ENCODE data around the gene VEGFA.

VEGFA gene

GRCh38 chr6:43769526-43770371, at the start of gene VEGFA:
Gene VEGFA, plus strand, starts transcription at chr6:43770211.
- CTCF ChIA-PET, result interaction anchor here (0.5 to 3.0 kb wide), 31 partner anchors 12 to 317 kb away, joined by 3 to 22 read pairs (median 4); no protein-coding TSS in a partner anchor
- POLR2A ChIA-PET, result interaction anchor here (0.6 to 2.8 kb wide), 32 partner anchors 8 to 310 kb away, joined by 3 to 19 read pairs (median 4); partner anchors contain the start of genes GTPBP2, MAD2L1BP and XPO5
- TF ChIP-seq LEF1 (IDR thresholded peaks at IDR 0.05; ENCODE audit: borderline replicate concordance) (no peak), L3MBTL2 (conservative IDR thresholded peaks at IDR 0.05) (peak; percentile 71), ELF4 (IDR thresholded peaks at IDR 0.05) (0 out of 2 replicates have a peak, but pooled peaks have one; percentile 37), HDGF (IDR thresholded peaks at IDR 0.05; ENCODE audit: borderline replicate concordance) (no peak), FOXM1 (IDR thresholded peaks at IDR 0.05; ENCODE audit: borderline replicate concordance) (peak; percentile 69; the same call in 1 of the 2 replicates), CTBP1 (IDR thresholded peaks at IDR 0.05; ENCODE audit: borderline replicate concordance) (no peak)
- DNase-seq (ENCODE audit: extremely low spot score), result peak; percentile 90

DNA sequence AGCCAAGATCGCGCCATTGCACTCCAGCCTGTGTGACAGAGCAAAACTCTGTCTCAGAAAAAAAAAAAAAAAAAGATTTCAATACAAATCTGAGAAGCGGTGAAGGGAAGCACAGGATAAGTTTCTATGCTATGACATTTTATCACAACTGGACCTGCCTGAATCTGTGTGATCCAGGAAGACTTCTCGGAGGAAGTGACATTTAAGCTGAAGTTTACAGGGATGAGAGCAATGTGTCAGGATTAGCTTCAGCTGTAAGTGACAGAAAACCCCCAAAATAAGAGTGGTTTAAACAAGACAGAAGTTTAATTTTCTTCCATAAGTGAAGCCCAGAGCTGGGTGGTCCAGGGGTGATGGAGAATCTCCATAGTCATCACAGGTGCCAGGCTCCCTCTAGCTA, 49.0 kb upstream of the VEGFA start:
- no peak for TF ChIP-seq CTBP1 (IDR thresholded peaks at IDR 0.05; ENCODE audit: borderline replicate concordance)
- TF ChIP-seq, protein P1, sequence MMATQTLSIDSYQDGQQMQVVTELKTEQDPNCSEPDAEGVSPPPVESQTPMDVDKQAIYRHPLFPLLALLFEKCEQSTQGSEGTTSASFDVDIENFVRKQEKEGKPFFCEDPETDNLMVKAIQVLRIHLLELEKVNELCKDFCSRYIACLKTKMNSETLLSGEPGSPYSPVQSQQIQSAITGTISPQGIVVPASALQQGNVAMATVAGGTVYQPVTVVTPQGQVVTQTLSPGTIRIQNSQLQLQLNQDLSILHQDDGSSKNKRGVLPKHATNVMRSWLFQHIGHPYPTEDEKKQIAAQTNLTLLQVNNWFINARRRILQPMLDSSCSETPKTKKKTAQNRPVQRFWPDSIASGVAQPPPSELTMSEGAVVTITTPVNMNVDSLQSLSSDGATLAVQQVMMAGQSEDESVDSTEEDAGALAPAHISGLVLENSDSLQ (IDR thresholded peaks at IDR 0.05), result no peak
- no peak for TF ChIP-seq FOXA1 (IDR thresholded peaks at IDR 0.05)
- no peak for TF ChIP-seq TARDBP (IDR thresholded peaks at IDR 0.05)
- no peak for TF ChIP-seq FOXM1 (IDR thresholded peaks at IDR 0.05; ENCODE audit: borderline replicate concordance)
- POLR2A ChIA-PET, result no interaction called here
- CTCF ChIA-PET, result interaction anchor here (1.6 kb wide), 1 partner anchor 51 kb away, joined by 4 read pairs; no protein-coding TSS in a partner anchor
- DNase-seq (ENCODE audit: extremely low spot score), result no peak

DNA sequence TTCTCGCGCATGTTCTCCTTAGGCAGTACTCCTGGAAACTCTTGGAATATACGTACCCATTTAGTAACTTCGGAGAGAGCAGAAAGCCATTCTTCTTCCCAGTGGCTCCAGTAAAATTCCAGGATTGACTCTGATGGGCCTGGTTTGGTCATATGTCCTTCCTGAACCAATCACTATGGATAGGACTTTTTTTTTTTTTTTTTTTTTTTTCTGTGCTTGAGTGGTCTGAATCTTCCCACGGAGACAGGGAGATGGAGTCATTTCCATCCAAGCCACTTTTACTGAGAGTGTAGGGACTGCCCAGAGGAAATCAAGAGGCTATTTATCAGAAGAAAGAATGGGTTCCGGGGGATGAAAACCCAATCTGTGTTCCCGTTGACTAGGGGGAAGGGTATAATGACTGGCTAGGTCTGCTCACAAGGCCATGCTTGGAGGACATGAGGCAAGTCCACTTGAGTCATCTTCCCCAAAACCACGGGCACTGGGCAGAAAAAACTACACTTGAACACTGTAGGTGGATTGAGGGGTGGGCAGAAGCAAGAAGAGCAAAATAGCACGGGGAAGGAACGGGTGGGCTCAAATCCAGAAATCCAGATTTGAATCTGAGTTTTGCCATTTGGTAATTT, 47.0 kb upstream of the VEGFA start:
- DNase-seq (ENCODE audit: extremely low spot score), result no peak
- TF ChIP-seq SP1 (IDR thresholded peaks at IDR 0.05), result no peak
- TF ChIP-seq BHLHE40 (IDR thresholded peaks at IDR 0.05; ENCODE audit: borderline replicate concordance), result no peak
- peak; percentile 57 for TF ChIP-seq ZNF384 (IDR thresholded peaks at IDR 0.05)
- TF ChIP-seq LEF1 (IDR thresholded peaks at IDR 0.05; ENCODE audit: borderline replicate concordance), result no peak
- no peak for TF ChIP-seq ELF4 (IDR thresholded peaks at IDR 0.05)
- CTCF ChIA-PET, result no interaction called here
- POLR2A ChIA-PET, result no interaction called here

DNA sequence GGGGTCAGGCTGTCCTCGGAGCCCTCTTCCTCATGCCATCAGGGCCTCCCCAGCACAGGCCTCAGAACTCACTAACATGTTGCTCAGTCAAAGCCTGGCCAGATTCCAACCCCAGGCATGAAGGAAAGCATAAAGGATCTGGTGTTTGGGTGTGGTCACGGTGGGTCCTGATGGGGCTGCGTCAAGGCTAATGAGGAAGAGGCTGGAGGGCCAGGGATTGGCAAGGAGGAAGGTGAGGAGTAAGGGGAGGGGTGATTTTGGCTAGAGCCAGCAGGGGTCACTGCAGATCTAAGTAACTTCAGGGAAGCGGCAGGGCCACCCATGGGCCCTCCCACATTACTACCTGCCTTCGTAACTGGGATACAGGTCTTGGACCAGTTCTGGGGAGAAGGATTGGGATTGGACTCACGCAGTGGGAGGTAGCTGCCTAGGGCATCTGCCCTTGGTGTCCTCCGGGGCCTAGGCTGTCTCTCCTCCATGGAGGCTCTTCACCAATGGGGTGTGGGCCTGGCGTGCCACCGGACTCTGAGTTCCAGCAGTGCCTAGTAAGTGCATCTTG, 46.2 kb upstream of the VEGFA start:
- CTCF ChIA-PET, result interaction anchor here (0.7 to 1.7 kb wide), 4 partner anchors 38 to 355 kb away, joined by 3 to 5 read pairs (median 3); no protein-coding TSS in a partner anchor
- TF ChIP-seq FOXK2 (IDR thresholded peaks at IDR 0.05) (no peak), FOXA1 (IDR thresholded peaks at IDR 0.05) (no peak), CTBP1 (IDR thresholded peaks at IDR 0.05; ENCODE audit: borderline replicate concordance) (no peak), LEF1 (IDR thresholded peaks at IDR 0.05; ENCODE audit: borderline replicate concordance) (no peak), FOXM1 (IDR thresholded peaks at IDR 0.05; ENCODE audit: borderline replicate concordance) (no peak), ARNT (IDR thresholded peaks at IDR 0.05) (no peak), BHLHE40 (IDR thresholded peaks at IDR 0.05; ENCODE audit: borderline replicate concordance) (no peak), HDGF (IDR thresholded peaks at IDR 0.05; ENCODE audit: borderline replicate concordance) (no peak), SUZ12 (IDR thresholded peaks at IDR 0.05) (no peak), SP1 (IDR thresholded peaks at IDR 0.05) (no peak), L3MBTL2 (conservative IDR thresholded peaks at IDR 0.05) (no peak)
- TF ChIP-seq, protein P1 (IDR thresholded peaks at IDR 0.05), result no peak
- POLR2A ChIA-PET, result interaction anchor here (1.2 kb wide), 1 partner anchor 46 kb away, joined by 4 read pairs; the partner anchor contains the start of gene VEGFA
- peak; percentile 81 for DNase-seq (ENCODE audit: extremely low spot score)

GRCh38 chr6:43724354-43724753, 45.7 kb upstream of the VEGFA start:
- ChIA-PET POLR2A (interaction anchor here (1.2 kb wide), 1 partner anchor 46 kb away, joined by 4 read pairs; the partner anchor contains the start of gene VEGFA), CTCF (interaction anchor here (0.7 to 1.7 kb wide), 5 partner anchors 38 to 355 kb away, joined by 3 to 5 read pairs (median 3); no protein-coding TSS in a partner anchor)
- TF ChIP-seq FOXA1 (IDR thresholded peaks at IDR 0.05) (no peak), ELF4 (IDR thresholded peaks at IDR 0.05) (no peak), HDGF (IDR thresholded peaks at IDR 0.05; ENCODE audit: borderline replicate concordance) (no peak), LEF1 (IDR thresholded peaks at IDR 0.05; ENCODE audit: borderline replicate concordance) (no peak), L3MBTL2 (conservative IDR thresholded peaks at IDR 0.05) (no peak), FOXM1 (IDR thresholded peaks at IDR 0.05; ENCODE audit: borderline replicate concordance) (no peak), SUZ12 (IDR thresholded peaks at IDR 0.05) (no peak), TARDBP (IDR thresholded peaks at IDR 0.05) (no peak), ZNF384 (IDR thresholded peaks at IDR 0.05) (no peak), CTBP1 (IDR thresholded peaks at IDR 0.05; ENCODE audit: borderline replicate concordance) (no peak)
- no peak for DNase-seq (ENCODE audit: extremely low spot score)

GRCh38 chr6:43724914-43725642, 44.9 kb upstream of the VEGFA start:
- POLR2A ChIA-PET, result interaction anchor here (1.2 kb wide), 1 partner anchor 45 kb away, joined by 4 read pairs; the partner anchor contains the start of gene VEGFA

More at GRCh38 chr6:43724914-43725642, 44.9 kb upstream of the VEGFA start:
- TF ChIP-seq HDGF (IDR thresholded peaks at IDR 0.05; ENCODE audit: borderline replicate concordance) (no peak), NFRKB (IDR thresholded peaks at IDR 0.05) (no peak), TARDBP (IDR thresholded peaks at IDR 0.05) (no peak), L3MBTL2 (conservative IDR thresholded peaks at IDR 0.05) (no peak), FOXK2 (IDR thresholded peaks at IDR 0.05) (no peak), SP1 (IDR thresholded peaks at IDR 0.05) (no peak)
- TF ChIP-seq, protein P1 (IDR thresholded peaks at IDR 0.05), result no peak
- CTCF ChIA-PET, result interaction anchor here (0.7 to 1.7 kb wide), 4 partner anchors 37 to 354 kb away, joined by 3 to 5 read pairs (median 4); no protein-coding TSS in a partner anchor
- no peak for DNase-seq (ENCODE audit: extremely low spot score)

Measured in HEK293T (cell line).